ENCODE data around the gene GSTT2.
"Not testable (repeated sequence)": the region's sequence is repeated elsewhere in the genome, so short reads cannot be mapped to it uniquely, and the experiment has no call there.

The GSTT2 gene

GRCh38 chr22:23979557-23980240 is at the start of gene GSTT2:
TSS of gene GSTT2 (plus strand) at chr22:23980134.
- DNase-seq, result not testable (repeated sequence)

GRCh38 chr22:23938328-23939016 is 41.5 kb upstream of the GSTT2 start:
- DNase-seq, result no peak

GRCh38 chr22:23939017-23939357 is 40.9 kb upstream of the GSTT2 start:
- no peak for DNase-seq

- DNase-seq, result not testable (repeated sequence)
Measured at GRCh38 chr22:23940166-23940565, 39.8 kb upstream of the GSTT2 start.

- DNase-seq, result not testable (repeated sequence)
Measured at GRCh38 chr22:23947391-23947790, 32.5 kb upstream of the GSTT2 start.

- DNase-seq, result not testable (repeated sequence)
Measured at GRCh38 chr22:23949764-23950163, 30.2 kb upstream of the GSTT2 start.

GRCh38 chr22:23951383-23951782 is 28.6 kb upstream of the GSTT2 start:
- not testable (repeated sequence) for DNase-seq

- not testable (repeated sequence) for DNase-seq
Measured at GRCh38 chr22:23952794-23953405, 27.0 kb upstream of the GSTT2 start.

GRCh38 chr22:23953485-23953884 is 26.4 kb upstream of the GSTT2 start:
- not testable (repeated sequence) for DNase-seq

GRCh38 chr22:23954193-23954990 is 25.5 kb upstream of the GSTT2 start:
- not testable (repeated sequence) for DNase-seq

GRCh38 chr22:23954991-23955305 is 25.0 kb upstream of the GSTT2 start:
- not testable (repeated sequence) for DNase-seq

GRCh38 chr22:23955886-23956285 is 24.0 kb upstream of the GSTT2 start:
- not testable (repeated sequence) for DNase-seq

GRCh38 chr22:23956301-23956900 is 23.5 kb upstream of the GSTT2 start:
- peak; percentile 17 for DNase-seq

- DNase-seq, result not testable (repeated sequence)
Measured at GRCh38 chr22:23961084-23961771, 18.7 kb upstream of the GSTT2 start, which contains the start of gene GSTT2B. TSS of gene GSTT2B (minus strand) at chr22:23961195. CDS start at chr22:23961131, 64 bp downstream.

- DNase-seq, result not testable (repeated sequence)
Measured at GRCh38 chr22:23966094-23966493, 13.8 kb upstream of the GSTT2 start.

- not testable (repeated sequence) for DNase-seq
Measured at GRCh38 chr22:23966568-23966967, 13.4 kb upstream of the GSTT2 start, which contains the start of gene DDTL. TSS of gene DDTL (plus strand) at chr22:23966888. CDS start at chr22:23966915, 27 bp downstream.

- DNase-seq, result no peak
Measured at GRCh38 chr22:23969071-23969470, 10.9 kb upstream of the GSTT2 start.

- no peak for DNase-seq
Measured at GRCh38 chr22:23970201-23970641, 9.7 kb upstream of the GSTT2 start.

- no peak for DNase-seq
Measured at GRCh38 chr22:23970816-23971486, 9.0 kb upstream of the GSTT2 start.

GRCh38 chr22:23971927-23972326 is 8.0 kb upstream of the GSTT2 start:
- not testable (repeated sequence) for DNase-seq

- not testable (repeated sequence) for DNase-seq
Measured at GRCh38 chr22:23974345-23974744, 5.6 kb upstream of the GSTT2 start, which contains the start of gene DDT. TSS of gene DDT (minus strand) at chr22:23974441. CDS start at chr22:23974414, 27 bp downstream.
